BE2C (cell line): ENCODE results near the gene ARPC5L.

Experiments
- DNase-seq: peaks from one replicate; pipeline ENCODE4 v3.0.0-alpha.2; 2020
- H3K27me3 ChIP-seq: fragments of 250-450 bp; sonication (Bioruptor Pico); 2 replicates; pipeline ENCODE4 v1.5.1; 2020; ENCODE audit warnings: mild to moderate bottlenecking
- H3K36me3 ChIP-seq: fragments of 250-450 bp; sonication (Bioruptor Pico); 2 replicates; pipeline ENCODE4 v1.5.1; 2020; ENCODE audit warnings: mild to moderate bottlenecking
- H3K4me1 ChIP-seq: fragments of 250-450 bp; sonication (Bioruptor Pico); 2 replicates; pipeline ENCODE4 v1.5.1; 2020
- H3K4me3 ChIP-seq: 2 replicates; pipeline ENCODE4 v1.5.1; 2011; ENCODE audit warnings: low read depth, low read length
- H3K9me3 ChIP-seq: fragments of 250-450 bp; sonication (Bioruptor Pico); 2 replicates; pipeline ENCODE4 v1.5.1; 2020
- TF ChIP-seq, protein P1 (sequence below): IDR thresholded peaks from 2 replicates; pipeline ENCODE4 v1.5.1; 2012; ENCODE audit warnings: mild to moderate bottlenecking, low read depth, low read length

Gene ARPC5L

GRCh38 chr9:124859803-124860581, 1.9 kb upstream of the ARPC5L start:
- DNase-seq = no peak
- TF ChIP-seq, protein P1, sequence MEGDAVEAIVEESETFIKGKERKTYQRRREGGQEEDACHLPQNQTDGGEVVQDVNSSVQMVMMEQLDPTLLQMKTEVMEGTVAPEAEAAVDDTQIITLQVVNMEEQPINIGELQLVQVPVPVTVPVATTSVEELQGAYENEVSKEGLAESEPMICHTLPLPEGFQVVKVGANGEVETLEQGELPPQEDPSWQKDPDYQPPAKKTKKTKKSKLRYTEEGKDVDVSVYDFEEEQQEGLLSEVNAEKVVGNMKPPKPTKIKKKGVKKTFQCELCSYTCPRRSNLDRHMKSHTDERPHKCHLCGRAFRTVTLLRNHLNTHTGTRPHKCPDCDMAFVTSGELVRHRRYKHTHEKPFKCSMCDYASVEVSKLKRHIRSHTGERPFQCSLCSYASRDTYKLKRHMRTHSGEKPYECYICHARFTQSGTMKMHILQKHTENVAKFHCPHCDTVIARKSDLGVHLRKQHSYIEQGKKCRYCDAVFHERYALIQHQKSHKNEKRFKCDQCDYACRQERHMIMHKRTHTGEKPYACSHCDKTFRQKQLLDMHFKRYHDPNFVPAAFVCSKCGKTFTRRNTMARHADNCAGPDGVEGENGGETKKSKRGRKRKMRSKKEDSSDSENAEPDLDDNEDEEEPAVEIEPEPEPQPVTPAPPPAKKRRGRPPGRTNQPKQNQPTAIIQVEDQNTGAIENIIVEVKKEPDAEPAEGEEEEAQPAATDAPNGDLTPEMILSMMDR = no peak
- Histone ChIP-seq H3K4me1 (no peaks in the 10 kb centered on the region), H3K4me3 (peak overlapping the region; percentile 93), H3K36me3 (peaks cover 49% of the 10 kb centered on the region), H3K27me3 (no peaks in the 10 kb centered on the region), H3K9me3 (no peaks in the 10 kb centered on the region)

- H3K4me3 ChIP-seq = peak overlapping the region; percentile 93
- no peak for DNase-seq
- TF ChIP-seq, protein P1 = no peak
Observed at GRCh38 chr9:124860582-124861341, 1.2 kb upstream of the ARPC5L start.

GRCh38 chr9:124863371-124863871, 1.5 kb downstream of the ARPC5L start:
- Histone ChIP-seq H3K27me3 (no peaks in the 10 kb centered on the region), H3K36me3 (peaks cover 31% of the 10 kb centered on the region), H3K4me1 (no peaks in the 10 kb centered on the region), H3K9me3 (no peaks in the 10 kb centered on the region), H3K4me3 (no peak overlapping the region)
- no peak for DNase-seq
- TF ChIP-seq, protein P1 = no peak

More at GRCh38 chr9:124860582-124861341, 1.2 kb upstream of the ARPC5L start:
- H3K36me3 ChIP-seq = peaks cover 49% of the 10 kb centered on the region
- H3K9me3 ChIP-seq = no peaks in the 10 kb centered on the region
- H3K4me1 ChIP-seq = no peaks in the 10 kb centered on the region
- no peaks in the 10 kb centered on the region for H3K27me3 ChIP-seq

DNA sequence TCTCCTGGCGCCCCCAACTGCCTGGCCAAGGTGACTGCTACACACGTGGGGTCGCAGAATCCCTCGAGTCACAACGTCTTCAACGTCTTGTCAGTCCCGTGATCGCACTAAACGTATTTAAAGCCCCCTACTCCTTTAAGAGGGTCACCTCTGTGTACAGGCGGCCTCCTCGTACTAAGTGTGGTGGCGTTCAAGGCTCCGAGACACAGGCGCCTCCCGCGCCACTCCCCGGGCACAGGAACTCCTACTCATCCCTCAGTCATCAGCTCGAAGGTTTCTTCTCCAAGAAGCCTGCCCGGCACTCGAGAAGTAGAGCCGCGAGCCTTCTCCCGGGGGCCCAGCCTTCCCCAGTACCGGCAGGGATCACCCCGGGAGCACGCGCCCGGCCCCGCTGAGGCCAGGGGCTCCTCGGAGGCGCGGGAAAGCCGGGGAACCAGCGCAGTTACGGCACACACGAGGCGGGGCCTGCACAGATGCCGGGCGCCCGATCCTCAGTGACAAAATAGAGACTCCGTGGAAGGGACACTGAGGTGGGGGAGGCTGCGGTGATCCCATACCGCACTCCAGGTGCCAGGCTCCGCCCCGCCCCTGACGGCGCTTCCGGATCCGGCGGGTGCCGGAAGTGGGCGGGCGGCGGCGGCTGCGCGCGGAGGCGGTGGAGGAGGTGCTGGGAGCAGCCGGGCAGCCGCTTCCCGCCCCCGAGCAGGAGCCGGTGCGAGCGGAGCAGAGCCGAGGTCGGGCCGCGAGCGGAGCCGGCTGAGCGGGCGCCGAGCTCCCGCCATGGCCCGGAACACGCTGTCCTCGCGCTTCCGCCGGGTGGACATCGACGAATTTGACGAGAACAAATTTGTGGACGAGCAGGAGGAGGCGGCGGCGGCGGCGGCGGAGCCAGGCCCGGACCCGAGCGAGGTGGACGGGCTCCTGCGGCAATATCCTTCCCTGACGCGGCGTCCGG, 6.9 kb downstream of the ARPC5L start:
- DNase-seq = peak; percentile 95
- TF ChIP-seq, protein P1 = peak; percentile 30
- H3K4me1 ChIP-seq = peaks cover 5% of the 10 kb centered on the region; the same call in 1 of the 2 replicates
- peak overlapping the region; percentile 95 for H3K4me3 ChIP-seq
- H3K27me3 ChIP-seq = no peaks in the 10 kb centered on the region
- H3K36me3 ChIP-seq = peaks cover 18% of the 10 kb centered on the region
- H3K9me3 ChIP-seq = no peaks in the 10 kb centered on the region

DNA sequence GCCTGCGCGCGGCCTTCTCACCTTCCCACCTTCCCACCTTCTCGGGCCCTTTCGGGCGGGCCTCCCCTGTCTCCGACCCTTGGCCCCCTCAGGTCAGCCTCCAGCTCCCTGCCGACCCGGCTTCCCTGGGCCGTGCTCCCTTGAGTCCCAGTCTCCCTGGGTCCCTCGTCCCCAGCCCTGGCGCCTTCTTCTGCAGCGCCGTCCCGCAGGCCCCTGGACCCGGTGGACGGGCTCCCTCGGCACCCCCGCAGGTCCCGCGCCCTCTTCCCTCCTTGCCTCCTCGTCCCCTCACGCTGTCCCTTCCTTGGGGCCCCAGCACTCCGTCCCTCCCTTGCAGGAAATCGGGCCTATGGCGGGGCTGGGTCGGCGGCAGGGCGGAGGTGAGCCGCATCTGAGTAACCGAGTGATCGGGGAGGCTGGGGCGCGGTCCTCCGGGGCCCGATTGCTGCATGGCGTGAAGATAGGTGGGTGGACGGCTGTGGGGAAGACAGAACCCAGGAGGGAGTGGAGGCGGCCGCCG, 7.6 kb downstream of the ARPC5L start:
- no peak for DNase-seq
- Histone ChIP-seq H3K36me3 (peaks cover 25% of the 10 kb centered on the region), H3K27me3 (no peaks in the 10 kb centered on the region), H3K9me3 (no peaks in the 10 kb centered on the region), H3K4me1 (peaks cover 5% of the 10 kb centered on the region; the same call in 1 of the 2 replicates), H3K4me3 (peak overlapping the region; percentile 95)
- TF ChIP-seq, protein P1 = no peak
